BJ (cell line): ENCODE data around the gene CAPN2. TPM values are rescaled to one million over a fixed set of nuclear protein-coding genes. Genes with fewer than 3 reads are reported as not detected.

Experiments
- CTCF ChIA-PET: fragments of 350-600 bp; formaldehyde crosslinking; extraction: SDS; loops from one replicate; lab custom pipeline; 2021; ENCODE audit warnings: antibody characterized with exemption, inconsistent platforms; lab: Yijun Ruan, JAX
- POLR2A ChIA-PET: fragments of 300-600 bp; sonication (Branson Sonifier 250); formaldehyde crosslinking; extraction: SDS; loops from one replicate; lab custom pipeline; 2021; ENCODE audit warnings: antibody characterized with exemption; lab: Charles Lee
- DNase-seq: peaks from one replicate; pipeline ENCODE4 v3.0.0-alpha.2; 2011; ENCODE audit warnings: low read depth
- H3K27me3 ChIP-seq: 2 replicates; pipeline ENCODE4 v1.6.0; 2011; ENCODE audit warnings: low read length; ENCODE audit not compliant: control insufficient read depth, insufficient read depth
- H3K36me3 ChIP-seq: 2 replicates; pipeline ENCODE4 v1.5.1; 2011; ENCODE audit warnings: low read length; ENCODE audit not compliant: control insufficient read depth, insufficient read depth
- H3K4me3 ChIP-seq: 2 replicates; pipeline ENCODE4 v1.5.1; 2011; ENCODE audit warnings: low read depth, mild to moderate bottlenecking, control low read depth, low read length
- CTCF ChIP-seq: IDR thresholded peaks from 2 replicates; pipeline ENCODE4 v1.5.1; 2011; ENCODE audit warnings: low read depth, mild to moderate bottlenecking, control low read depth, inconsistent platforms, low read length, moderate library complexity; ENCODE audit not compliant: insufficient read depth
- polyA plus RNA-seq: library from polyadenylated mRNA; depleted of rRNA; stranded (reverse); fragments of >200 nt; gene quantifications from 2 replicates; pipeline ENCODE4 v1.2.3, GENCODE V29; 2011

Gene CAPN2
- polyA plus RNA-seq, 1 experiment = 222 TPM

GRCh38 chr1:223702735-223703667 lies 9.3 kb upstream of the CAPN2 start:
- TF ChIP-seq CTCF = no peak
- no peaks in the 10 kb centered on the region for H3K27me3 ChIP-seq
- H3K4me3 ChIP-seq = no peak overlapping the region
- DNase-seq = no peak
- no peaks in the 10 kb centered on the region for H3K36me3 ChIP-seq
- ChIA-PET POLR2A (no interaction called here), CTCF (interaction anchor here (0.6 to 1.7 kb wide), 5 partner anchors 9 to 146 kb away, joined by 3 to 5 read pairs (median 3); partner anchors contain the start of gene CAPN2)

- TF ChIP-seq CTCF = no peak
Measured at GRCh38 chr1:223703668-223704013, 8.7 kb upstream of the CAPN2 start.

DNA sequence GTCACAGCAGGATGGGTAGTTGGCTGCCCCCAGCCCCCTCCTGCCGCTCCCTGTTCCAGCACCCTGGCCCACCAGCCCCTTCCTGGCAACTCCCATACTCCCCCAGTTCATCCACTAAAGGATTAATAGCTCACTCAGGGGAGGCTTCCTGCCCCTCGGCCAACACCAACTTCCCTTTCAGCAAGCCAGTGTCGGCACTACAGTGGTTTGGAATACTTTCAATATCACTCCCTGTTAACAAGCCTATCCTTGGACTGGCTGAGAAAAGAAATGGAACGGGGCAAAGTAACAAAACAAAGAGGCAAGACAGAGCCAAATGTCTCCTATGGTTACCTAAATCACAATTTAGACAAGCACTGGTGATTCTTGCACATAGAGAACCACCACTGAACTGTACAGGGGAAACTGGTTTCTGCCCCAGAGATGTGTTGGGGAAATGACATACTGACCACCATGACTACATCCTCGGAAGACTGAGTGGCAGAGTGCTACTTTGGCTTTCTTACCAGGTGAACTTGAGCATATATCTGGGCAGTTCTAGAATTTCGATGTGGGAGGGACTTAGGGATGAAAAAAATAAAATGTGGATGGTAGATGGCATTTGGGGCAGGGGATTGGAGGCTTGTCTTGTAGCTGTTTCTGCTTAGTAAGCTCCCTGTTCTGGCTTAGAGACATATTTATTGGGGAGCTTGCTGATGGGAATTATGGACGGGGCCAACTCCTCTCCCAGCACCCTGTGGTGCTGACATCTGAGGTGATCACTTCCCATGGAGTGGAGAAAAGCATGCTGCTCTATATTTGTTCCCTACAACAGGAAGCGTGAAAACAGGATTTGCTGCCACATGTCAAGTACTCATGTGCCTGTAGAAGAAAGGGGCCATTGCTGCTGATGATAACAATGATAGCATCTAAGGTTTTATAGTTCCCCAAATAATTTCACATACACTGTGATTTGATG lies 7.1 kb upstream of the CAPN2 start:
- Histone ChIP-seq H3K36me3 (no peaks in the 10 kb centered on the region), H3K4me3 (no peak overlapping the region), H3K27me3 (no peaks in the 10 kb centered on the region)
- CTCF ChIA-PET = interaction anchor here (0.7 to 5.0 kb wide), 4 partner anchors 16 to 70 kb away, joined by 4 to 51 read pairs (median 8); no protein-coding TSS in a partner anchor
- no peak for TF ChIP-seq CTCF
- POLR2A ChIA-PET = interaction anchor here (0.6 kb wide), 1 partner anchor 126 kb away, joined by 3 read pairs; no protein-coding TSS in a partner anchor
- DNase-seq = no peak

More at GRCh38 chr1:223703668-223704013, 8.7 kb upstream of the CAPN2 start:
- no peak for DNase-seq
- no peaks in the 10 kb centered on the region for H3K36me3 ChIP-seq
- ChIA-PET POLR2A (interaction anchor here (0.6 kb wide), 1 partner anchor 77 kb away, joined by 3 read pairs; no protein-coding TSS in a partner anchor), CTCF (no interaction called here)
- H3K27me3 ChIP-seq = no peaks in the 10 kb centered on the region
- no peak overlapping the region for H3K4me3 ChIP-seq

GRCh38 chr1:223706077-223706973 lies 6.0 kb upstream of the CAPN2 start:
- ChIA-PET CTCF (interaction anchor here (0.7 to 5.0 kb wide), 7 partner anchors 11 to 629 kb away, joined by 3 to 51 read pairs (median 5); no protein-coding TSS in a partner anchor), POLR2A (interaction anchor here (0.6 kb wide), 1 partner anchor 125 kb away, joined by 3 read pairs; no protein-coding TSS in a partner anchor)
- no peak overlapping the region for H3K4me3 ChIP-seq
- H3K27me3 ChIP-seq = no peaks in the 10 kb centered on the region
- no peak for TF ChIP-seq CTCF
- DNase-seq = no peak
- no peaks in the 10 kb centered on the region for H3K36me3 ChIP-seq
